KG1 (cell line): ENCODE measurements around the gene IGFBP7.

Experiments
- DNase-seq: peaks from one replicate; lab custom pipeline; 2025; lab: John Stamatoyannopoulos, UW

Gene IGFBP7

DNA sequence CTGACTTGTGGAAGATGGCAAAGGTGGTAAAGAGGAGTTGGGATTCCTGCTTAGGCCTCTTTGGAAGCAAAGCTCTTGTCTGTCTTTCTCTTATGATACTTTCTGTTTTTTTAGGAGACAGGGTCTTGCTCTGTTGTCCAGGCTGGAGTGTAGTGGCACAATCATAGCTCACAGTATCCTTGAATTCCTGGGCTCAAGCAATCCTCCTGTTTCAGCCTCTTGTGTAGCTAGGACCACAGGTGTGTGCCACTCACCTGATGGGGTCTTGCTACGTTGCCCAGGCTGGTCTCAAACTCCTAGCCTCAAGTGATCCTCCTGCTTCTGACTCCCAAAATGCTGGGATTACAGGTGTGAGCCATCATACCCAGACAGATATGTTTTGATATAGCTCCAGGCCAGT lies 19.3 kb upstream of the IGFBP7 start:
- DNase-seq = no peak

DNA sequence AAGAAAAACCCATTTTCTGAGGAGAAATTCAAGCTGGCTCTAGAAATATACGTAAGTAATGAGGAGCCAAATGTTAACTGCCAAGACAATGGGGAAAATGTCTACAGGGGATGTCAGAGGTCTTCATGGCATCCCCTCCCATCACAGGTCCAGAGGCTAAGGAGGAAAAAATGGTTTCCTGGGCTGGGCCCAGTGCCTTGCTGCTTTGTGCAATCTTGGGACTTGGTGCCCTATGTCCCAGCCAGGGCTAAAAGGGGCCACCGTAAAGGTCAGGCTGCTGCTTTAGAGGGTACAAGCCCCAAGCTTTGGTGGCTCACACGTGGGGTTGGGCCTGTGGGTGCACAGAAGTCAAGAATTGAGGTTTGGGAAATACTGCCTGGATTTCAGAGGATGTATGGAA lies 17.2 kb upstream of the IGFBP7 start:
- no peak for DNase-seq

DNA sequence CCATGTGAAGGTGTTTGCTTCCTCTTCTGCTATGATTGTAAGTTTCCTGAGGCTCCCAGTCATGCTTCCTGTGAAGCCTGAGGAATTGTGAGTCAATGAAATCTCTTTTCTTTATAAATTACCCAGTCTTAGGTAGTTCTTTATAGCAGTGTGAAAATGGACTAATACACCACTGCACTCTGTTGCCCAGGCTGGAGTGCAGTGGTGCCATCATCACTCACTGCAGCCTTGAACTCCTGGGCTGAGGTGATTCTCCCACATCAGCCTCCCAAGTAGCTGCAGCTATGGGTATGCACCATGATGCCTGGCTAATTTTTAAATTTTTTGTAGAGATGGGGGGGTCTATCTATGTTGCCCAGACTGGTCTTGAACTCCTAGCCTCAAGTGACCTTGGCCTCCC lies 15.8 kb upstream of the IGFBP7 start:
- DNase-seq = no peak

GRCh38 chr4:57124145-57124544 lies 14.0 kb upstream of the IGFBP7 start:
- DNase-seq = no peak

DNA sequence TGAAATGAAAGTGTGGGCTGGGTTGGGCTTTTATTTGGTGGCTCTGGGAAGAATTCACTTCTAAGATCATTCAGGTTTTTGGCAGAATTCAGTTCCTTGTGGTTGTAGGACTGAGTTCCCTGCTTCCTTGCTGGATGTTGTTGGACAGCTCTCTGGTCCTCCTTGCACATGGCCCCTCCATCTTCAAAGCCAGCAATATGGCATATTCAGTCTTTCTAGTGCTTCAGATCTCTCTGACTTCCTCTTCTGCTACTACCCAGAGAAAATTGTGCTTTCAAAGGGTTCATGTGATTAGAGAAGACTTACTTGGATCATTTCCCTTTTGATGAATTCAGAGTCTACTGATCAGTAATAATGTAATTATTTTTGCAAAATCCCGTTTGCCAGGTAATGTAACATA lies 12.8 kb upstream of the IGFBP7 start:
- no peak for DNase-seq

GRCh38 chr4:57119054-57119651 lies 9.0 kb upstream of the IGFBP7 start:
- no peak for DNase-seq

DNA sequence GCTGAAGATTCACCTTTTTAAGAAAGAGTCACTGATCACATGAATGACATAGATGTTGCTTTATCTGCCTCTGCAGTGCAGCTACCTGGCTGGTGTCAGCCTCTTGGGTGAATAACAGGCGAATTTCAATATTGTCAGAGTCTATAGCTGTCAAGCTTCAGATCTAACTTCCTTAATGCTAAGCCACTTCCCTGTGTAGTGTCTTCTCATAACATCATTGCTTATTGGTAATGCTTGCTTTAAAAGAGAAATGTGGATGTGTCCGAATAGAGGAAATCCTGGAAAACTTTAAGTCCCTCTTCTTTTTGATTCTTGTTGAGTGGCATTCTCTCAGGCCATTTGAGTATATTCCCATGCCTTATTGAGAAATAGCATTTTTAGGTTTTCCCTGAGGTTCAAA lies 7.3 kb upstream of the IGFBP7 start:
- DNase-seq = no peak

DNA sequence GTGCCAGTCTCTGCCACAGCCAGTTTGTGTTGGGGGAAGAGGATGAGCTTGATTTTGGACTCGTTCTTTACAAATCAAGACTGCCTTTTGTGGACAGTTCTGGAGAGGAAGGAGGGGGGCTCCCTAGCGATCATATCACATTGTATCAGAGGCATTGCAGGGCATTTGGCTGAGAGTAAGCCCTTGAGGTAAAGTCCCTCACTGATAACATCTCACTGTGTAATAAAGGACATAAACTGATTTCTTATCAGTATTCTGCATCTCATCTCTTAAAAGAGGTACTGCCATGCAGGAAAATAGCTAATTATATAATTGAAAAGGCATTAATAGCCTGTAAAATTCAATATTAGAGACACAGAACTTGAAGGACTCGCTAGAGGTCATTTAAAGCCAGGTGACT lies 6.1 kb upstream of the IGFBP7 start:
- DNase-seq = no peak

DNA sequence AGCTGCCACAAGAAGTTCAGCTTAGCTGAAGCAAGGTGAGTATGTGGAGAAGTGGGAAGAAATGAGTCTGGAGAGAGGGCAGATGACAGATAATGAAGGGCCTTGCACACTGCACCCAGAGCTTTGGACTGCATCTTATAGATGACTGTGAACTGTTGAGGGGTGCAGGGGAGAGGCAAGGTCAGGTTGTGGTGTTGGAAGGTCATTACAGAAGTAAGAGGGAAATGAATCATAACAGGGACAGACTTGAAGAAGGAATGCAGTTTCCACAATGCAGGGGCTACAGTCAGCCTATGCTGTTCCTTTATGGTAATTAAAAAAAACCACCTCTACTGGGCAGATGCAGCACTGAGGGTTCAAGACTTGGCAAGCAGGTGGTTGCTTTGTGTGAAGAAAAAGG lies 4.8 kb upstream of the IGFBP7 start:
- no peak for DNase-seq

DNA sequence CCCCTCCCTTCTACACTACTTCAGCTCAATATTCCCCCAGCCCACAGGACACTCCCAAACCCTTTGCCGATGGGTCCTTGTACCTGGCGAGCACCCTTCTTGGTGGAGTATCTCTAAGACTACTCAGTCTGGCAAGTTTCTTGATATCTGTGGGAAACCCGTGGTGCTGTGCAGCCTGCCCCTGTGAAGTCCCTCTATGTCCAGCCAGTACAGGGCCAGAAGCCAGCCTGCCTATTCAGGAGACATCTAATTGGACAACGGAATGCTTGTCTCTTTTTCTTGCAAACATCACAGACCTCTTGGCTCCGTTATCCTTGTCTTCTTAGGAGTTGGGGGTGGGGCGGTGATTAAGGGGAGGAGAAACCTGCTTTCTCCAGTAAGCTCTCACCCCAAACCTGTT lies 3.7 kb upstream of the IGFBP7 start:
- DNase-seq = no peak

- peak; percentile 84 for DNase-seq
Observed at GRCh38 chr4:57110640-57111511, 691 bp upstream of the IGFBP7 start.

DNA sequence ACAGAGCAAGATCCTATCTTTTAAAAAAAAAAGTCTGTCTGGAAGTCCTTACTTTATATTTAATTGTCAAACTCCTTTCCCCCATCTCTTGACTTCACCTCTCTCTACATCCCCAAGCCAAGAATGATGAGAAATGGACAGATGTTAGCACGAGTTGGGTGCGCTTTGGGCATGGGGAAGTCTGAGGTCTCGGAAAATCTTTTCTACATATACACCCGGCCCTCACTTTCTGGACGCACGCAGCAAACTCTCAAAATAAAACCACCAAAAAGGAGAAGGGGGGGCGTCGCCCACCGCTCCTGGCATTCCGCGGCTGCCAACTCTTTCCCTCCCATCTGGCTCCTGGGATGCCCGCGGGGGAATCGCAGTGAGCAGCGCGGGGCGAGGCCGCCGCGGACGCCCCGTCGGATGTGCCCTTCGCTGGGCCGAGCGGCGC lies 756 bp downstream of the IGFBP7 start:
- no peak for DNase-seq

GRCh38 chr4:57106181-57106580 lies 4.0 kb downstream of the IGFBP7 start:
- no peak for DNase-seq

- DNase-seq = no peak
Observed at GRCh38 chr4:57104706-57105560, 5.3 kb downstream of the IGFBP7 start.

GRCh38 chr4:57103051-57103450 lies 7.1 kb downstream of the IGFBP7 start:
- DNase-seq = no peak

GRCh38 chr4:57102050-57102624 lies 8.0 kb downstream of the IGFBP7 start:
- no peak for DNase-seq

- DNase-seq = no peak
Observed at GRCh38 chr4:57100979-57101651, 9.1 kb downstream of the IGFBP7 start.

GRCh38 chr4:57099363-57099762 lies 10.8 kb downstream of the IGFBP7 start:
- no peak for DNase-seq

- DNase-seq = no peak
Observed at GRCh38 chr4:57098941-57099340, 11.2 kb downstream of the IGFBP7 start.

- DNase-seq = no peak
Observed at GRCh38 chr4:57098415-57098814, 11.8 kb downstream of the IGFBP7 start.

DNA sequence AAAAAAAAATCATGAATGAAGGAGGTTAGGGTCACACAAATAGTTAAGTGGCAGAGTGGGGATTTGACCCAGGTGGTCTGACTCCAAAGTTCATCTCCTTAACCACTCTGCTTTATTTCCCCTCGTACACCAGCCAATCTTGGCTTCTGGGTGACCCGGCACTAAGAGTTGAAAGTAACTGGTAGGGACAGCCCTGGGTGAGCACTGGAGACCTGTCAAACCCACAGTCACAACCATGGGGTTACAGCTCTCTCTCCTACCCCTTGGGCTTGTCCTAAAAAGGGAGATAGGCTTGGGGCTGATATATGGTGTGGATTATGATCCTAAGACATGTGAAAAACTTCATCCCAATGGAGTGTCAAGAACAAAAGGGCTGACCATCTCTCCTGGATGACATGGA lies 12.5 kb downstream of the IGFBP7 start:
- no peak for DNase-seq

- no peak for DNase-seq
Observed at GRCh38 chr4:57095956-57096355, 14.2 kb downstream of the IGFBP7 start.
